Endothelial cell of umbilical vein (primary cell): ENCODE measurements around the gene SAMSN1. TPM values are rescaled to one million over a fixed set of nuclear protein-coding genes. Genes with fewer than 3 reads are reported as not detected.
A peak's percentile ranks its signal among the peaks of the same experiment; 100 is the strongest.
"Not testable (repeated sequence)": the region's sequence is repeated elsewhere in the genome, so short reads cannot be mapped to it uniquely, and the experiment has no call there.

Experiments
- BruUV-seq: library from RNA; stranded (reverse); fragments of 400-500 nt; replicated peaks from 2 replicates; lab custom pipeline; 2021; lab: Mats Ljungman, UMichigan
- CTCF ChIA-PET: fragments of 300-600, 350-600 bp; sonication (Branson Sonifier 250); formaldehyde crosslinking; loops from one replicate; lab custom pipeline; 2021; ENCODE audit warnings: antibody characterized with exemption, inconsistent platforms; lab: Charles Lee
- POLR2A ChIA-PET: fragments of 300-600, 350-600 bp; sonication (Branson Sonifier 250); formaldehyde crosslinking; loops from one replicate; lab custom pipeline; 2021; ENCODE audit warnings: antibody characterized with exemption, inconsistent platforms; lab: Charles Lee
- DNase-seq: peaks from one replicate; pipeline ENCODE4 v3.0.0-alpha.2; 2011; ENCODE audit warnings: low read depth, low spot score
- FAIRE-seq: peaks from 2 replicates; lab custom pipeline; 2011; peaks lifted over from hg19 to GRCh38; lab: Jason Lieb, UNC
- H2AFZ ChIP-seq: 2 replicates; pipeline ENCODE4 v1.6.0; 2012; ENCODE audit warnings: low read depth, low read length, control low read depth, inconsistent platforms
- H3K27ac ChIP-seq: 2 replicates; pipeline ENCODE4 v1.5.1; 2011; ENCODE audit warnings: low read depth, mild to moderate bottlenecking, control low read depth, low read length, moderate library complexity; ENCODE audit not compliant: insufficient read depth
- H3K27me3 ChIP-seq, 2 experiments: 2 replicates each; pipeline versions ENCODE4 v1.6.0 to v1.6.1; 2011; ENCODE audit warnings: low read length in 2 of 2, mixed read lengths in 1 of 2; ENCODE audit not compliant: control insufficient read depth in 2 of 2, insufficient read depth in 2 of 2
- H3K36me3 ChIP-seq, 2 experiments: 2 replicates in 1 of 2; 3 replicates in 1 of 2; pipeline ENCODE4 v1.5.1; 2011; ENCODE audit warnings: low read length in 2 of 2, mild to moderate bottlenecking in 1 of 2, moderate library complexity in 1 of 2; ENCODE audit not compliant: control insufficient read depth in 2 of 2, insufficient read depth in 2 of 2; ENCODE audit errors: extremely low read depth in 1 of 2
- H3K4me1 ChIP-seq: 3 replicates; pipeline ENCODE4 v1.5.1; 2011; ENCODE audit warnings: mild to moderate bottlenecking, low read length; ENCODE audit not compliant: control insufficient read depth, insufficient read depth; ENCODE audit errors: extremely low read depth
- H3K4me2 ChIP-seq: 2 replicates; pipeline ENCODE4 v1.6.1; 2011; ENCODE audit warnings: low read length, control low read depth, mixed read lengths; ENCODE audit not compliant: insufficient read depth
- H3K4me3 ChIP-seq, 3 experiments: fragments of 200-600 bp in 1 of 3; sonication (generic), shearing (Covaris generic) in 1 of 3; replicated peaks in 1 of 3; 2 replicates each; pipeline ENCODE4 v1.5.1; 2011 to 2016; ENCODE audit warnings: control low read depth in 3 of 3, low read length in 3 of 3, mild to moderate bottlenecking in 2 of 3, inconsistent platforms in 1 of 3, low read depth in 1 of 3, moderate library complexity in 1 of 3; ENCODE audit not compliant: insufficient read depth in 1 of 3
- H3K79me2 ChIP-seq: 2 replicates; pipeline ENCODE4 v1.6.0; 2012; ENCODE audit warnings: low read length, inconsistent platforms; ENCODE audit not compliant: control insufficient read depth, insufficient read depth
- H3K9ac ChIP-seq: replicated peaks from 2 replicates; pipeline ENCODE3; 2011; ENCODE audit warnings: low read length, control low read depth; ENCODE audit not compliant: insufficient read depth; ENCODE audit errors: extremely low read depth
- H3K9me1 ChIP-seq: replicated peaks from 3 replicates; pipeline ENCODE4 v1.6.0; 2011; ENCODE audit warnings: mild to moderate bottlenecking, low read length; ENCODE audit not compliant: control insufficient read depth, insufficient read depth; ENCODE audit errors: extremely low read depth
- H3K9me3 ChIP-seq: replicated peaks from 2 replicates; pipeline ENCODE4 v1.5.1; 2012; ENCODE audit warnings: low read length, inconsistent platforms; ENCODE audit not compliant: control insufficient read depth, insufficient read depth
- H4K20me1 ChIP-seq: replicated peaks from 2 replicates; pipeline ENCODE3; 2011; ENCODE audit warnings: mild to moderate bottlenecking, low read length; ENCODE audit not compliant: control insufficient read depth, insufficient read depth; ENCODE audit errors: extremely low read depth
- FOS ChIP-seq: IDR thresholded peaks from 2 replicates; pipeline ENCODE4 v1.6.1; 2011; ENCODE audit warnings: mild to moderate bottlenecking, low read length, moderate library complexity, borderline replicate concordance; ENCODE audit not compliant: insufficient read depth
- GATA2 ChIP-seq: IDR thresholded peaks from 2 replicates; pipeline ENCODE4 v1.7.0; 2011; ENCODE audit warnings: low read depth, mild to moderate bottlenecking, moderate library complexity, mixed read lengths, low read length; ENCODE audit not compliant: insufficient read length, insufficient read depth
- dilution Hi-C: fragments of 300-500 bp; cut with MboI; formaldehyde crosslinking; loops from one replicate; pipeline ENCODE4 v1.15.0; 2019; ENCODE audit warnings: low sequenced_read_pairs; ENCODE audit not compliant: extremely low pct_ligation_motif_present
- intact Hi-C: fragments of 100-400 bp; cut with micrococcal nuclease; formaldehyde crosslinking; loops from one replicate; pipeline ENCODE4 v1.10.0; 2022
- polyA plus RNA-seq, 4 experiments: library from polyadenylated mRNA; depleted of rRNA in 3 of 4; stranded (reverse) in 3 of 4; unstranded in 1 of 4; fragments of >200 nt; gene quantifications; 2 replicates each; pipeline versions ENCODE4 v1.2.1 to v1.2.3, GENCODE V29; 2011 to 2012; ENCODE audit warnings: missing spikeins in 1 of 4
- total RNA-seq: library from RNA; stranded (reverse); gene quantifications from 2 replicates; pipeline ENCODE4 v1.2.3, GENCODE V29; 2021

Gene SAMSN1
- total and polyA plus RNA-seq, 2 donors (not counting 3 experiments of a cell fraction or from before 2014, with no cell fraction given): 2.5 to 5.3 TPM

DNA sequence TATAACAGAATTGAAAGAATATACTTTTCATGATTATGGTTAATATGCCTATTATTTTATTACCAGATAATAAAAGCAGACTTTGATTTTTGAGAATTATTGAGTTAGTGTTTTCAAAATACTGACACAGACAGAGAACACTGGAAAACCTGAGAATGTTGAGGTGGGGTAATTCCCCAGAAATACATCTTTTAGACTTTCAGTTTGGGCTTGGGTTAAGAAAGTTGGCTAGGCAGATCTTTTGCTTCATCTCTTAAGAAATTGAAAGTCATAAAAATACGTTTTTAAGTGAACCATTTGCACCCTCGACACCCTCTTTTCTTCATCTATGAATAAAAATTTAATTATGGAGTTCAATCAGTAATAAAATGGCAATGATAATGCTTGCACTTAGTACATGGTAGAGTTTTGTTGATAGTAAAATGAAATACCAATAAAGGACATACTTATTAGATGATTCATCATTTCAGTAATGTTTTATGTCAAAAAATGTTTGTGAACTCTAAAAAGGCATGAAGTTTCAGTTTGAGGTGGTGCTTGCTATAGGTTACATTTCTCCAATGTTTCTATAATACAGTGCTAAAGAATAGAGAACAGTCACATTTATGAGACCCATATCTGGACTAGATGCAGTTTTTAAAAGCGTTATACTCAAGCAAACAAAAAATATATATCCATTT, 1.9 kb upstream of the SAMSN1 start:
- no TSS peak for BruUV-seq
- CTCF ChIA-PET: no interaction called here
- Histone ChIP-seq H3K9me3 (no peaks in the 10 kb centered on the region), H3K4me2 (peak overlapping the region; percentile 32), H3K4me3 (no peak overlapping the region), H3K9ac (no peak overlapping the region), H3K79me2 (peaks cover 15% of the 10 kb centered on the region), H3K9me1 (no peaks in the 10 kb centered on the region), H4K20me1 (no peaks in the 10 kb centered on the region), H3K27me3 (no peaks in the 10 kb centered on the region), H3K36me3 (no peaks in the 10 kb centered on the region), H3K27ac (no peak overlapping the region), H2AFZ (no peak overlapping the region), H3K4me1 (peaks cover 30% of the 10 kb centered on the region)
- DNase-seq: no peak
- POLR2A ChIA-PET: no interaction called here
- TF ChIP-seq GATA2: no peak
- peak; percentile 19 for TF ChIP-seq FOS
- dilution Hi-C loops: no loop called here
- intact Hi-C loops: loop anchor here (2.0 to 10.0 kb wide), 4 partner anchors 55 to 513 kb away; partner anchors contain the start of gene HSPA13
- no peak for FAIRE-seq

DNA sequence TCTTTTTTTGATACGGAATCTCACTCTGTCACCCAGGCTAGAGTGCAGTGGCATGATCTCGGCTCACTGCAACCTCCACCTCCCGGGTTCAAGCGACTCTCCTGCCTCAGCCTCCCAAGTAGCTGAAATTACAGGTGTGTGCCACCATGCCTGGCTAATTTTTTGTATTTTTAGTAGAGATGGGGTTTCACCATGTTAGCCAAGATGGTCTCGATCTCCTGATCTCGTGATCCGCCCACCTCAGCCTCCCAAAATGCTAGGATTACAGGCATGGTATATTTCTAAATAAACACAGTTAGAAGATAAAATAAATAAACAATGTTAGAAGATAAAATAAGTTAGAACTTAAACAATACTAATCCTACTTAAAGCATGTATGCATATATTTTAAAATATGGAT, 604 bp upstream of the SAMSN1 start:
- H3K36me3 ChIP-seq, H3K9me1 ChIP-seq, H3K27me3 ChIP-seq, BruUV-seq, dilution Hi-C loops, CTCF ChIA-PET, H3K4me2 ChIP-seq, FAIRE-seq, H4K20me1 ChIP-seq, POLR2A ChIA-PET, H3K4me3 ChIP-seq, H2AFZ ChIP-seq, H3K9me3 ChIP-seq, DNase-seq: not testable (repeated sequence)
- intact Hi-C loops: loop anchor here (1.0 to 10.0 kb wide), 5 partner anchors 56 to 514 kb away; partner anchors contain the start of gene HSPA13
- peak overlapping the region; percentile 80 for H3K9ac ChIP-seq
- H3K27ac ChIP-seq: peak overlapping the region; percentile 79
- peaks cover 22% of the 10 kb centered on the region for H3K79me2 ChIP-seq
- H3K4me1 ChIP-seq: peaks cover 42% of the 10 kb centered on the region
